Measurements from ENCODE around the gene NTHL1.

GRCh38 chr16:2058420-2058819 is 10.8 kb upstream of the NTHL1 start:
- TF ChIP-seq, protein P1, sequence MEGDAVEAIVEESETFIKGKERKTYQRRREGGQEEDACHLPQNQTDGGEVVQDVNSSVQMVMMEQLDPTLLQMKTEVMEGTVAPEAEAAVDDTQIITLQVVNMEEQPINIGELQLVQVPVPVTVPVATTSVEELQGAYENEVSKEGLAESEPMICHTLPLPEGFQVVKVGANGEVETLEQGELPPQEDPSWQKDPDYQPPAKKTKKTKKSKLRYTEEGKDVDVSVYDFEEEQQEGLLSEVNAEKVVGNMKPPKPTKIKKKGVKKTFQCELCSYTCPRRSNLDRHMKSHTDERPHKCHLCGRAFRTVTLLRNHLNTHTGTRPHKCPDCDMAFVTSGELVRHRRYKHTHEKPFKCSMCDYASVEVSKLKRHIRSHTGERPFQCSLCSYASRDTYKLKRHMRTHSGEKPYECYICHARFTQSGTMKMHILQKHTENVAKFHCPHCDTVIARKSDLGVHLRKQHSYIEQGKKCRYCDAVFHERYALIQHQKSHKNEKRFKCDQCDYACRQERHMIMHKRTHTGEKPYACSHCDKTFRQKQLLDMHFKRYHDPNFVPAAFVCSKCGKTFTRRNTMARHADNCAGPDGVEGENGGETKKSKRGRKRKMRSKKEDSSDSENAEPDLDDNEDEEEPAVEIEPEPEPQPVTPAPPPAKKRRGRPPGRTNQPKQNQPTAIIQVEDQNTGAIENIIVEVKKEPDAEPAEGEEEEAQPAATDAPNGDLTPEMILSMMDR (IDR thresholded peaks at IDR 0.05 in 8 of 11, conservative IDR thresholded peaks at IDR 0.05 in 3 of 11), result no peak
- no peak for TF ChIP-seq POLR2AphosphoS5 (IDR thresholded peaks at IDR 0.05)

Measured in spleen (tissue), 7 donors.